ENCODE measurements around the gene MAP1A. TPM values are rescaled to one million over a fixed set of nuclear protein-coding genes. Genes with fewer than 3 reads are reported as not detected.

Gene MAP1A
- 1 to 10 TPM in 1 of 2 donors, under 1 TPM in 1; 0.66 to 1.1 TPM for total RNA-seq
- polyA plus RNA-seq (2013, experiment 1 of 2): 13.7 TPM
- 14.5 TPM for polyA plus RNA-seq (2013, experiment 2 of 2)
- long read RNA-seq, experiment 1: 0 reads
- long read RNA-seq, experiment 2: 0 reads
- long read RNA-seq, experiment 3, partial matches to known transcripts: 6 of 6 reads
- long read RNA-seq, experiment 3, other reads (novel, unspliced or antisense): 0 of 6 reads
- long read RNA-seq, experiment 4: 0 reads

DNA sequence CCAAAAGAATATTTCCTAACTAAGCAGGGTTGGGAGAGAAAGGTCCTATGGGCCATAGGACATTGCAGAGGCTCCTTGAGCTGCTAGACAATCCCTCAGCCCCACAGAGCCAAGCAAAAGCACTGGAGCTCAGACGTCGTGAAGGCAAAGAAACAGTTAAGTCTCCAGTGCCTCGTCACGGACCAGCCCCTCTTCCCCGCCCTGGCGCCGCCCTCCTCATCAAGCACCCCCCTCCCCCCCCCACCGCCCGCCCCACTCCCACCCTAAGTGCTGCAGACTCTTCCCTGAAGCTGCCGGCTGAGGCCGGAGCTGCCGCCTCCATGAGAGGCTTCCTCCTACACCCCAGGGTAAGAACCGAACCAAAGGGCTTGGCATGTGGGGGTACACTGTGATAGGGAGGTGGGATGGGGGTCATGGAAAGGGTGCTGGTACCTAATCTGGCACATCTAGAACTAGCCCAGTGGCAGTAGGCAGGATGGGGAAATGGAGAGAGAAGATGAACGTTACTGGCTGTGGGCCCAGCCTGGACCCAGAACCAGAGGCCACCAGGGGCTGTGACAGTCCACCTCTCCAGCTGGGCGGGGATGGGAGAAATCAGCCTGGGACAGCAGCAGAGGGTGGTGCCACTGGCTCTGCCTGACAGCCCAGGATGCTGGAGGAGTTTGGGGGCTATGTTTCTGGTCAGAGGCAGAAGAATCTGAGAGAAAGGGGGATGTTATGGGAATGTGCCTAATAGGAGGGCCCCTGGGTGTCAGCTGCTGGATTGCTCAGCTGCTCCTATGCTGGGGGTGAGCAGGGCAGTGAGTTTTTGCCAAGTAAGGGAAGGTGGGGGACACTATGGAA is at the start of gene MAP1A:
Gene MAP1A, plus strand, starts transcription at position 255 of the 843 bp plus-strand sequence. CDS start 3,866 bp downstream, outside the sequence.
- H3K9me3 Mint-ChIP-seq: no peaks in the 10 kb centered on the region
- WGBS, 2 experiments (ENCODE audit: insufficient coverage in 1 of 2, insufficient read length in 1 of 2): 0 to 5% methylated on average over 1 to 7 of the region's 15 CpGs
- Histone ChIP-seq H3K36me3 (ENCODE audit: control insufficient read depth, insufficient read depth, low read length) (no peaks in the 10 kb centered on the region), H3K27me3 (ENCODE audit: control insufficient read depth, insufficient read depth, low read length, poor library complexity, severe bottlenecking) (peaks cover 92% of the 10 kb centered on the region), H3K9ac (ENCODE audit: extremely low read depth, low read length, poor library complexity, severe bottlenecking) (no peak within 1 kb of the TSS), H3K27ac (ENCODE audit: low read depth, low read length) (peak within 1 kb of the TSS; percentile 89), H3K4me3 (ENCODE audit: low read length) (peak within 1 kb of the TSS; percentile 78), H3K9me3 (ENCODE audit: control insufficient read depth, low read length) (no peaks in the 10 kb centered on the region), H3K4me1 (ENCODE audit: control insufficient read depth, insufficient read depth, low read length) (peaks cover 5% of the 10 kb centered on the region)
- H3K4me1 Mint-ChIP-seq: peaks cover 20% of the 10 kb centered on the region
- TF ChIP-seq, protein P1, sequence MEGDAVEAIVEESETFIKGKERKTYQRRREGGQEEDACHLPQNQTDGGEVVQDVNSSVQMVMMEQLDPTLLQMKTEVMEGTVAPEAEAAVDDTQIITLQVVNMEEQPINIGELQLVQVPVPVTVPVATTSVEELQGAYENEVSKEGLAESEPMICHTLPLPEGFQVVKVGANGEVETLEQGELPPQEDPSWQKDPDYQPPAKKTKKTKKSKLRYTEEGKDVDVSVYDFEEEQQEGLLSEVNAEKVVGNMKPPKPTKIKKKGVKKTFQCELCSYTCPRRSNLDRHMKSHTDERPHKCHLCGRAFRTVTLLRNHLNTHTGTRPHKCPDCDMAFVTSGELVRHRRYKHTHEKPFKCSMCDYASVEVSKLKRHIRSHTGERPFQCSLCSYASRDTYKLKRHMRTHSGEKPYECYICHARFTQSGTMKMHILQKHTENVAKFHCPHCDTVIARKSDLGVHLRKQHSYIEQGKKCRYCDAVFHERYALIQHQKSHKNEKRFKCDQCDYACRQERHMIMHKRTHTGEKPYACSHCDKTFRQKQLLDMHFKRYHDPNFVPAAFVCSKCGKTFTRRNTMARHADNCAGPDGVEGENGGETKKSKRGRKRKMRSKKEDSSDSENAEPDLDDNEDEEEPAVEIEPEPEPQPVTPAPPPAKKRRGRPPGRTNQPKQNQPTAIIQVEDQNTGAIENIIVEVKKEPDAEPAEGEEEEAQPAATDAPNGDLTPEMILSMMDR (conservative IDR thresholded peaks at IDR 0.05): peak; percentile 28
- peak; percentile 84 for DNase-seq
- H3K36me3 Mint-ChIP-seq (ENCODE audit: low read depth): no peaks in the 10 kb centered on the region
- H3K27ac Mint-ChIP-seq: no peak within 1 kb of the TSS
- H3K4me3 Mint-ChIP-seq: peak within 1 kb of the TSS; percentile 60
- H3K27me3 Mint-ChIP-seq (ENCODE audit: insufficient read depth): peaks cover 97% of the 10 kb centered on the region

DNA sequence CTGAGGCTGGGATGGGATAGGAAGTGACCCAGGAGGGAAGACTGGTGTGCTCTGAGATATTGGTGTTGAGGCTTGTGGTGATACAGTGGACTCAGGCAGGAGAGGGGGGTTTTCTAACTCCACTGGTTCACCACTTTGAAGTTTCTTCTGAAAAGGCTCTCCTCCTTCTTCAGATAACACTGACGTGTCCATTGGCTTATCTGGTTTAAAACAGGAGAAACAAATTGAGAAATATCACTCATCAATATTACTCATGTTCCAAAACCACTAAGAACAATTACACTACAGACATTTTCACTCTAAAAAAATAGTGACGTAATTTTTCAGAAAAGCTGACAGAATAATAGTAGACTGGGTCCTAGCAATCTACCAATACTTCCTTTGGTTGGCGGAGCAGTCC is 47.5 kb upstream of the MAP1A start:
- H3K9ac ChIP-seq (ENCODE audit: extremely low read depth, low read length, poor library complexity, severe bottlenecking): no peak overlapping the region
- no peaks in the 10 kb centered on the region for H3K27me3 Mint-ChIP-seq (ENCODE audit: insufficient read depth)
- H3K36me3 ChIP-seq (ENCODE audit: control insufficient read depth, insufficient read depth, low read length): peaks cover 93% of the 10 kb centered on the region
- TF ChIP-seq, protein P1 (conservative IDR thresholded peaks at IDR 0.05): no peak
- H3K36me3 Mint-ChIP-seq (ENCODE audit: low read depth): peaks cover 82% of the 10 kb centered on the region
- H3K9me3 ChIP-seq (ENCODE audit: control insufficient read depth, low read length): peaks cover 6% of the 10 kb centered on the region
- no peaks in the 10 kb centered on the region for H3K27me3 ChIP-seq (ENCODE audit: control insufficient read depth, insufficient read depth, low read length, poor library complexity, severe bottlenecking)
- DNase-seq: no peak
- no peak overlapping the region for H3K4me3 ChIP-seq (ENCODE audit: low read length)
- H3K4me1 ChIP-seq (ENCODE audit: control insufficient read depth, insufficient read depth, low read length): no peaks in the 10 kb centered on the region
- 95% methylated on average over 3 of the region's 3 CpGs for WGBS, 2 experiments (ENCODE audit: insufficient coverage in 1 of 2, insufficient read length in 1 of 2)
- no peak overlapping the region for H3K4me3 Mint-ChIP-seq
- no peaks in the 10 kb centered on the region for H3K9me3 Mint-ChIP-seq
- H3K27ac Mint-ChIP-seq: no peak overlapping the region
- H3K27ac ChIP-seq (ENCODE audit: low read depth, low read length): no peak overlapping the region
- H3K4me1 Mint-ChIP-seq: no peaks in the 10 kb centered on the region

DNA sequence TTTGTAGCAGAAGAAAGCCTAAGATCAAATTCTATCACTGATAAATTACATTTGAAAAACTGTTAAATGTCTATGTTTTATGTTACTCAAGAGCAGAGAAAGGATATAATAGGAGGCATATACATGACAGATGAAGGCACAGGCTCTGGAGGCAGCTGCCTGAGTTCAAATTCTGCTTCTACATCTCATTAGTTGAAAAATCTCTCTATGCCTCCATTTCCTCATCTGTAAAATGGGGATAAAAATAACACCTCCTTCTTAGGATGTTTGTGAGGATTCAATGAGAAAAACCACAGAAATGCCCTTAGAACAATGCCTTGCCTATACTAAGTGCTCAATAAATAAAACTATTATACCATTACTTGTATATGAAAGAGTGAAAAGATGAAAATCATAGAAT is 45.4 kb upstream of the MAP1A start:
- no peak overlapping the region for H3K27ac Mint-ChIP-seq
- H3K9ac ChIP-seq (ENCODE audit: extremely low read depth, low read length, poor library complexity, severe bottlenecking): no peak overlapping the region
- no peak overlapping the region for H3K27ac ChIP-seq (ENCODE audit: low read depth, low read length)
- H3K36me3 Mint-ChIP-seq (ENCODE audit: low read depth): peaks cover 81% of the 10 kb centered on the region
- no peak for DNase-seq
- no peaks in the 10 kb centered on the region for H3K9me3 Mint-ChIP-seq
- H3K4me1 Mint-ChIP-seq: no peaks in the 10 kb centered on the region
- peaks cover 7% of the 10 kb centered on the region for H3K9me3 ChIP-seq (ENCODE audit: control insufficient read depth, low read length)
- no peaks in the 10 kb centered on the region for H3K4me1 ChIP-seq (ENCODE audit: control insufficient read depth, insufficient read depth, low read length)
- no peaks in the 10 kb centered on the region for H3K27me3 Mint-ChIP-seq (ENCODE audit: insufficient read depth)
- no peaks in the 10 kb centered on the region for H3K27me3 ChIP-seq (ENCODE audit: control insufficient read depth, insufficient read depth, low read length, poor library complexity, severe bottlenecking)
- H3K4me3 ChIP-seq (ENCODE audit: low read length): no peak overlapping the region
- peaks cover 93% of the 10 kb centered on the region for H3K36me3 ChIP-seq (ENCODE audit: control insufficient read depth, insufficient read depth, low read length)
- no peak overlapping the region for H3K4me3 Mint-ChIP-seq
- TF ChIP-seq, protein P1 (conservative IDR thresholded peaks at IDR 0.05): no peak

Measured in endodermal cell (in vitro differentiated cells).